NCI-H748 (cell line): ENCODE measurements around the gene NXPH2.

Experiments
- DNase-seq: peaks from one replicate; lab custom pipeline; 2025; ENCODE audit not compliant: unreplicated experiment; lab: John Stamatoyannopoulos, UW

The NXPH2 gene

DNA sequence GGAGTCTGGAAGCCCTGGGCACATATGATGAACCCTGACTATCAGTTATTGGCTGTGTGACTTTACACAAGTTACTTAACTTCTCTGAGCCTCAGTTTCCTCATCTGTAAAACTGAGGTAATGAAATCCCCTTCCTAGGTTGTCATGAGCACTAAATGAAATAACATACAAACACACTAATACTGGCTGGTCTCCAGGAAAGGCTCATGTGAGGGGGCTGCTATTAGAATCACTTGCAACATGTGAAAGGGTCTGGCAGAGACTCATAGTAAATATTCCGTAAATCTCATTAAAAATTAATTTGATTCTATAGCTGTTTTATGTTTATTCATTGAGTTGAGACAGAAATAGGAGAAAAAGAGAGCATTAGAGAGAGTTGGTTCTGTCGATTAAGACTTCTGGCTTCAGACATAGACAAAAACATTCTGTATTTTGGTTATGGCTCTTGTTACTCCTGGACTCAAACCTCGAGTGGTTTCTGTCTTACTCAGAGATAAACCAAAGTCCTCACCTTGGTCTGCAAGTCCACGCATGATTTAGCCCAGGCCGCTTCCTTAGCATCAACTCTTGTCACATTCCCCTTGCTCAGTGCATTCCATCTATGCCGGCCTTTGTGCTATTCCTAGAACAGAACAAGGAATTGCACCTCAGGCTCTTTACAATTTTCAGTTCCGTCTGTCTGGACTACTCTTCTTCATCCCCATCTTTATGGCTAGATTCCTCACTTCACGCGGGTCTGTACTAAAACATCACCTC is 139.1 kb downstream of the NXPH2 start:
- DNase-seq, result no peak

DNA sequence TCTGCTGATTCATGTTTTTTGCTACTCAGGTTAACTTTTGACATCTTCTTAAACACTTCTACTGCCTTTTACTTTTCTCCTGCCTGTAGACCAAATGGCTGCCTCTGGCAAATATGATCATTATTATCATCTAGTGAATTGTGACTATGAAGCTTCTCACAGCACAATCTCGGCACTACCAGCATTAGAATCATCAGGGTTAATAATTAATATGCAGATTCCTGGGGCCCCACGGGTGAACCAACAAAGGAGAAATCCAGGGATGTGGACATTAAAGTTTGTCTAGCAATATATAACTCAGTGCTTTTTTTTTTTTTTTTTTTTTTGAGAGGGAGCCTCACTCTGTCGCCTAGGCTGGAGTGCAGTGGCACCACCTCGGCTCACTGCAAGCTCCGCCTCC is 142.5 kb downstream of the NXPH2 start:
- DNase-seq, result no peak

DNA sequence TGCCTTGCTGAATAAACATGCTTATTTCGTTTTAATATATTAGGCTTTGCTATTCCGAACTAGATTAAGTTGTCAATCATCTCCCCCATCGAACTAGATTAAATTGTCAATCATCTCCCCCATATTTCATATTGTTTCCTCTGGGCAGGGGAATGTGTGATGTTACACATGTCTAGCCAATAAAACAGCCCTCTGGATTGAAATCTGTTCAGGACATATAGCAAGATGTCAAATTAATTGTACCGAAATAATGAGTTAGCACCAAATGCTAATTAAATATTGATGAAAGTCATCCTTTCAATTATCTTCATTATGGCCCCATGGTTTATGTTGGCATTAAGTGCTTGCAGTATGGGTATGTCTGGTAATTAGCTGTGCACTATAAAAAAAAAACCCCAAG is 143.1 kb downstream of the NXPH2 start:
- DNase-seq, result no peak

DNA sequence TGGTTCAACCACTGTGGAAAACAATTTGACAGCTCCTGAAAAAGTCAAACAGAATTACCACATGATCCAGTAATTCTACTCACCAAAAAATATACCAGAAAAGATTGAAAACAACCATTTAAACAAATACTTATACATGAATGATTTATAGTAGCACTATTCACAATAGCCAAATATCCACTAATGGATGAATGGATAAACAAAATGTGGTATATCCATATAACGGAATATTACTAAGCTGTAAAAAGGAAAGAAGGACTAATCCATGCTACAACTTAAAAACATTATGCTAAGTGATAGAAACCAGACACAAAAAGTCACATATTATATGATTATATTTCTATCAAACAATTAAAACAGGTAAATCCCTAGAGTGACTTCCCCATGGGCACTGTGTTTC is 147.1 kb downstream of the NXPH2 start:
- no peak for DNase-seq

DNA sequence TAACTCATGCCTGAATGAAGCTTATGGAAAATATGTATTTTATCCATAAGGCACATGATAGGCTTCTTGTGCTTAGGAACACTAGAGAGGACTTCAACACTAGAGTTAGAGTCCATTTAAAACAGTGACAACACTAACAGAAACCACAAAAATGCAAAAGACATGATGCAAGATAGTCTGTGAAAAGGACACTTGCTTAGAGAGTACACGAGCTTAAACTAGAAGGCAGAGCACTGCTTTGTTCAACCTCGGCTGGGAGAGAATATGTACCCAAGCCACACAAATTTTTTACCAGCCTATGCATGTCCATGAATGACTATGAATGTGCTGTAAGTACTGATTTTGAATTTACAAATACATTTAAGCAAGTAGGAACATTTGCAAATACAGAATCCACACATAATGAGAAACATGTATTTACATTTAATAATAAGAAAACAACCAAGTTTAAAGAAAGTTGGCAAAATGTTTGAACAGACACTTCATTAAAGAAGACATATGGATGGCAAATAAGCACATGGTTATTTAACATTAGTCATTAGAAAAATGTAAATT is 148.0 kb downstream of the NXPH2 start:
- no peak for DNase-seq

DNA sequence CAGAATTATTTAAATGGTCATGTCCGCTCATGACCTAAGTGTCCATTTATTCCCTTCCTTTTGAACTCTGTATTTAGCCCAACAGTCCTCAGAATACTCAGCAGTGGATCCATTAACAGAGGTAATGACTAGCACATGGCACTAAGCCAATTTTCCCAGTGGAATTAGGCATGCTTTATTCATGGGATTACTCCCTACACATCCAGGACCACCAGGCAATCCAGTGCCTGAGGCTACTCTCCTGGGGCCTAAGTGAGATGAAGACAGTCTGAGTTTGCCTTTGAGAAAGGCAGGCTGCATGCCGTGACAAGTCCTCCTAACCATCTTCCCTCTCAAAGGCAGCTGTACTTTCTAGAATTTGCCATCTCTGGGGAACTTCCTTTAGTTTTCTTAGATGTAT is 150.0 kb downstream of the NXPH2 start:
- DNase-seq, result peak; percentile 47

DNA sequence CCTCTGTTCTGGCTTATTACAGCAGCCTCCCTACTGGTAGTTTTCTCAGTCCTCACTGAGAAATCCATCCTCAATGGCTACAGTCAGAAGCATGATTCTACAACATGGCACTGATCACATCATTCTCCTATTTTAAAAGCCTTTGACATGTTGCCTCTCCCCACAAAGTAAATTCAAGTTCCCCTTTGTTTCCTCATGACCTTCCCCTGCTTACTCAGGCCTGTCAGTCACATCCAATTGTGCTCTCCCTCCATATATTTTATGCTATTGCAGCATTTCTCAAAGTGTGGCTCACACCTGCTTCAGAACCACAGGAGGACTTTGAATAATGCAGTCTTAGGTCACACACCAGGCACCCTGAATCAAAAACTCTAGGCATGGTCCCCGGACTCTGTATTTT is 154.0 kb downstream of the NXPH2 start:
- no peak for DNase-seq

DNA sequence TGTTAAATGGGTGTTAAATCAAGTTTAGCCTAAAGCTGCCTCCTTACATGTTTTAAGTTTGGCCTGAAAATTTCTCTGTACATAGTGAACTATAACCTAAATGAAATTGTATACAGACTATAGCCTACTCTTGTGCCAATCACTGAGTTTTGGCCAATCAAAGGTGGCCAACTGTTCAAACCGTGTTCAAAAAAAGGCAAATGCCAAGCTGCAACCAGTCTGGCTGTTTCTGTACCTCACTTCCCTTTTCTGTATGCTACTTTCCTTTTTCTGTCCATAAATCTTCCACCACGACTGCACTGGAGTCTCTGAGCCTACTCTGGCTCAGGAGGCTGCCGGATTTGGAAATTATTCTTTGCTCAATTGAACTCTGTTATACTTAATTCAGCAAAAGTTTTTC is 157.6 kb downstream of the NXPH2 start:
- DNase-seq, result no peak

DNA sequence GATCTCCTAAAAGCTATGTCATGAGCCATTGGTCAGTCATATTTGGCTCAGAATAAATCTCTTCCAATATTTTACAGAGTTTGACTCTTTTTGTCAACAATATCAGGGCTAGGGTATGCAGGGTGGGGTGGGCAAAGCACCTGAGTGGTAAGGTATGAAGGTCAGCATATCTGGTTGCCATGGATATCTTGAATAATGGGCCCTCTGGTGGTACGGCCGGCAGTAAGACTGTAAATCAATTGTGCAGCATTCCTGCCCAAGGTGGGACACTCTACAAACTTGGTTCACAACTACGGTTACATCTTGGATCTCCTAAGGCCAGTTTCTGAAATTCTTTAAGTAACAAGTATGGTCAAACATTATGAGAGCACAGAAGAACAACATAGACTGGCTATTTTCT is 159.1 kb downstream of the NXPH2 start:
- no peak for DNase-seq

DNA sequence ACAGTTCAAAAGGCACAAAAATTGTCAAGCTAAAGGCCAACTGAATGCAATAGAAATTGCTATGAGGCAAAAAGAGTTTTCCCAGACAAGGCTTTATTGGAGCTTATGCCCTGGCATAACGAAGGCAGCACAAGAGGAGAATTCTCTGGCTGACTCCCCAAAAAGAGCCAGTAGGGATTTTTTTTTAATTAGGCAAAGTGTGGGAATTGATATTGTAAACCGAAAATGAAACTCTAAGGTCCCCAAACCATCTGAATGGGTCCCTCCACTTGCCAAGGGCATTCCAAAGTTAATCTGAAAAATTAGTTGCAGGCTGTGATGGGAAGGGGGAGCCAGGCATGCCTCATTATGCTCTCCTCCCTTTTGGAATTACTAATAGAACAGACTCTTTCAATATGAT is 159.8 kb downstream of the NXPH2 start:
- DNase-seq, result no peak
